GM21390 (cell line): ENCODE data around the gene HOXB13.

Source experiments
- ATAC-seq: cut with Tn5 transposase; IDR thresholded peaks from one replicate; pipeline ENCODE4 v1.9.1; 2021; ENCODE audit not compliant: unreplicated experiment

The HOXB13 gene

GRCh38 chr17:48728232-48729231 is at the start of gene HOXB13:
Gene HOXB13 (minus strand): TSS chr17:48728750. CDS start chr17:48728593, 157 bp downstream.
- ATAC-seq = no peak

GRCh38 chr17:48776602-48777001 is 48.1 kb upstream of the HOXB13 start:
- ATAC-seq = no peak

GRCh38 chr17:48773245-48773644 is 44.7 kb upstream of the HOXB13 start:
- no peak for ATAC-seq

- ATAC-seq = no peak
Measured at GRCh38 chr17:48770954-48771353, 42.4 kb upstream of the HOXB13 start.

- ATAC-seq = no peak
Measured at GRCh38 chr17:48769009-48769675, 40.6 kb upstream of the HOXB13 start.

- ATAC-seq = no peak
Measured at GRCh38 chr17:48767263-48767774, 38.8 kb upstream of the HOXB13 start.

GRCh38 chr17:48761114-48761513 is 32.6 kb upstream of the HOXB13 start:
- ATAC-seq = no peak

GRCh38 chr17:48760411-48760810 is 31.9 kb upstream of the HOXB13 start:
- ATAC-seq = no peak

- no peak for ATAC-seq
Measured at GRCh38 chr17:48759288-48759687, 30.7 kb upstream of the HOXB13 start.

- ATAC-seq = no peak
Measured at GRCh38 chr17:48757524-48757961, 29.0 kb upstream of the HOXB13 start.

GRCh38 chr17:48756830-48757251 is 28.3 kb upstream of the HOXB13 start:
- no peak for ATAC-seq

GRCh38 chr17:48755356-48755755 is 26.8 kb upstream of the HOXB13 start:
- no peak for ATAC-seq

- no peak for ATAC-seq
Measured at GRCh38 chr17:48754500-48755261, 26.1 kb upstream of the HOXB13 start.

- ATAC-seq = no peak
Measured at GRCh38 chr17:48753794-48754499, 25.4 kb upstream of the HOXB13 start.

GRCh38 chr17:48752399-48753288 is 24.1 kb upstream of the HOXB13 start:
- no peak for ATAC-seq

GRCh38 chr17:48751733-48752398 is 23.3 kb upstream of the HOXB13 start:
- no peak for ATAC-seq

GRCh38 chr17:48751172-48751571 is 22.6 kb upstream of the HOXB13 start:
- ATAC-seq = no peak

- ATAC-seq = no peak
Measured at GRCh38 chr17:48749621-48750553, 21.3 kb upstream of the HOXB13 start.
